ENCODE results near the gene GINS1. TPM values are rescaled to one million over a fixed set of nuclear protein-coding genes. Genes with fewer than 3 reads are reported as not detected.

Gene GINS1
- total and polyA plus RNA-seq, 11 donors: 0.15 to 3.1 (median 0.36) TPM

GRCh38 chr20:25496165-25496967, 88.9 kb downstream of the GINS1 start:
- H3K36me3 ChIP-seq: peaks cover 0 to 9% (median 0%) of the 10 kb centered on the region in 9 donors
- ATAC-seq (no peak), DNase-seq (peak in 1 of 5 donors; percentile 54)
- H3K4me3 ChIP-seq: no peak overlapping the region
- intact Hi-C loops (cut with DNase I): no loop called here
- H3K27ac ChIP-seq: no peak overlapping the region
- no peaks in the 10 kb centered on the region for H3K9me3 ChIP-seq
- H3K27me3 ChIP-seq: no peaks in the 10 kb centered on the region
- H3K4me1 ChIP-seq: no peaks in the 10 kb centered on the region
- TF ChIP-seq CTCF (IDR thresholded peaks at IDR 0.05): no peak
- TF ChIP-seq POLR2A (IDR thresholded peaks at IDR 0.05): no peak
- 92 to 99% (median 94%) methylated on average over 12 to 14 of the region's 14 CpGs for WGBS, 4 donors

GRCh38 chr20:25496968-25497401, 89.5 kb downstream of the GINS1 start:
- ATAC-seq (no peak), DNase-seq (peak in 1 of 5 donors; percentile 36)
- Histone ChIP-seq H3K4me3 (no peak overlapping the region), H3K4me1 (no peaks in the 10 kb centered on the region), H3K9me3 (no peaks in the 10 kb centered on the region), H3K27ac (no peak overlapping the region), H3K36me3 (peaks cover 0 to 9% (median 0%) of the 10 kb centered on the region in 9 donors), H3K27me3 (no peaks in the 10 kb centered on the region)
- TF ChIP-seq POLR2A (IDR thresholded peaks at IDR 0.05) (no peak), CTCF (IDR thresholded peaks at IDR 0.05) (no peak)
- intact Hi-C loops (cut with DNase I): no loop called here
- 90 to 94% (median 92%) methylated on average over 7 to 9 of the region's 9 CpGs for WGBS, 4 donors

- Histone ChIP-seq H3K27me3 (no peaks in the 10 kb centered on the region), H3K9me3 (no peaks in the 10 kb centered on the region), H3K4me3 (no peak overlapping the region), H3K27ac (no peak overlapping the region), H3K4me1 (no peaks in the 10 kb centered on the region), H3K36me3 (peaks cover 0 to 9% (median 0%) of the 10 kb centered on the region in 9 donors)
- ATAC-seq: no peak
- TF ChIP-seq CTCF (IDR thresholded peaks at IDR 0.05): no peak
- TF ChIP-seq POLR2A (IDR thresholded peaks at IDR 0.05): no peak
- 89 to 93% (median 90%) methylated on average over 20 to 22 of the region's 22 CpGs for WGBS, 4 donors
- intact Hi-C loops (cut with DNase I): no loop called here
- peak in 1 of 5 donors; percentile 42 for DNase-seq
Measured at GRCh38 chr20:25497586-25498279, 90.3 kb downstream of the GINS1 start.

Other genes starting within 250 kb of the GINS1 start
- gene ENTPD6, start 212.0 kb upstream of the GINS1 start, total RNA-seq: 100 to 1,000 TPM in 3 of 9 donors, 10 to 100 TPM in 6; 58.7 to 139 (median 86.7) TPM
- gene ENTPD6, start 212.0 kb upstream of the GINS1 start, polyA plus RNA-seq: 100 to 1,000 TPM; 131 to 200 TPM
- 100 to 1,000 TPM; 172 to 450 (median 233) TPM for gene PYGB, start 159.6 kb upstream of the GINS1 start, total RNA-seq
- gene PYGB, start 159.6 kb upstream of the GINS1 start, polyA plus RNA-seq: 100 to 1,000 TPM; 144 to 227 TPM
- gene ABHD12, start 16.8 kb upstream of the GINS1 start, total RNA-seq: 10 to 100 TPM; 15.6 to 43.8 (median 26.5) TPM
- 10 to 100 TPM; 25.0 to 34.3 TPM for gene ABHD12, start 16.8 kb upstream of the GINS1 start, polyA plus RNA-seq
- gene NINL, start 177.9 kb downstream of the GINS1 start, total RNA-seq: 1 to 10 TPM; 1.6 to 7.1 (median 2.9) TPM
- 1 to 10 TPM in 1 of 2 donors, under 1 TPM in 1; 0.78 to 4.2 TPM for gene NINL, start 177.9 kb downstream of the GINS1 start, polyA plus RNA-seq
- 1 to 10 TPM; 2.5 to 4.4 (median 3.1) TPM for gene NANP, start 216.3 kb downstream of the GINS1 start, total RNA-seq
- gene NANP, start 216.3 kb downstream of the GINS1 start, polyA plus RNA-seq: 1 to 10 TPM; 1.8 to 5.2 TPM